Limb (tissue), 2 donors: ENCODE data around the gene CYP26C1.

ENCODE experiments used
- DNase-seq, 2 donors: peaks; one replicate each; pipeline ENCODE4 v3.0.0-alpha.2; 2016; ENCODE audit errors: extremely low spot score in 2 of 2

Gene CYP26C1

GRCh38 chr10:93059975-93060886 is at the start of gene CYP26C1:
Gene CYP26C1, plus strand, starts transcription at chr10:93060798. Its CDS starts 466 bp downstream, at chr10:93061264.
- no peak for DNase-seq

DNA sequence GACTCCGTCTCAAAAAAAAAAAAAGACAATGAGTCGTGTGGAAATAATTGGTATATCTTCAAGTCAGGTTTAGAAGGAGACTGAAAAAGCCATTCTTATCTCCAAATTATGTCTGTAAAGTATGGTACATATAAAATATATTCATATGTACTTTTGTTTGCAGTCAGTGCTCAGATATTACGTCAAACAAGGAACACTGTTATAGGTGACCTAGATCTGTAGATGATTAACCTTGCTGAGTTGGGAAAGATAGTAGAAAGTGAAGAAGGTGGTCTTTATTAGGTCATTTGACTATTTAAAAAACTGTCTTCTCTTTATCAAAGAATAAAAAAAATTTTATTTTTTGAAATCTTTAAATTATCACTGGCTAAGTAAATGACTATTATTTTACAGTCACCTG is 44.9 kb upstream of the CYP26C1 start:
- no peak for DNase-seq

GRCh38 chr10:93023013-93023650 is 37.5 kb upstream of the CYP26C1 start:
- no peak for DNase-seq

DNA sequence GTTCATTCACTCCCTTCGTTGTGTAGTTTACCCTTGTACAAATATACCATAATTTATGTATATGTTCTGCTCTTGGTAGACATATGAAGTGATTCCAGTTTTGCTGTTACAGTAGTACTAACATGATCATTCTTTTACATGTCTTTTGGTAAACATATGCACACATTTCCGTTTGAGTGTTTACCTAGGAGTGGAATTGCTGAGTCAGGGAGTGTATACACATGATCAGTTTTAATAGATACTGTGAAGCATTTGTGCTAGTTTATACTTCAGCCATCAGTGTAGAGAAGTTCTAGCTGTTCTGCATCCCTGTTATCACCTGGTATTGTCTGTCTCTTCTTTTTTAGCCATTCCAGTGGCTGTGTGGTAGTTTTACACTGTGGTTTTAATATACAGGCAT is 34.5 kb upstream of the CYP26C1 start:
- DNase-seq, result no peak

DNA sequence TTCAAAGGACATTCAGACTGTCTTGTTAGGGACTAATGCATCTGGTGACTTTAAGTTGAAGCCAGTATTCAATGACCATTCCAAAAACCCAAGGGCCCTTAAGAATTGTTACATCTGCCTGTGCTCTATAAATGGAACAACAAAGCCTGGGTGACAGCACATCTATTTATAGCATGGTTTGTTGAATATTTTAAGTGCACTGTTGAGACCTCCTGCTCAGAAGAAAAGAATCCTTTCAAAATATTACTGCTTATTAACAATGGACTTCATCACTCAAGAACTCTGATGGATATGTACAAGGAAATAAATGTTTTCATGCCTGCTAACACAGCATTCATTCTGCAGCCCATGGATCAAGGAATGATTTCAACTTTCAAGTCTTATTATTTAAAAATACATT is 33.1 kb upstream of the CYP26C1 start:
- DNase-seq, result no peak

GRCh38 chr10:93028883-93029282 is 31.7 kb upstream of the CYP26C1 start:
- DNase-seq, result no peak

DNA sequence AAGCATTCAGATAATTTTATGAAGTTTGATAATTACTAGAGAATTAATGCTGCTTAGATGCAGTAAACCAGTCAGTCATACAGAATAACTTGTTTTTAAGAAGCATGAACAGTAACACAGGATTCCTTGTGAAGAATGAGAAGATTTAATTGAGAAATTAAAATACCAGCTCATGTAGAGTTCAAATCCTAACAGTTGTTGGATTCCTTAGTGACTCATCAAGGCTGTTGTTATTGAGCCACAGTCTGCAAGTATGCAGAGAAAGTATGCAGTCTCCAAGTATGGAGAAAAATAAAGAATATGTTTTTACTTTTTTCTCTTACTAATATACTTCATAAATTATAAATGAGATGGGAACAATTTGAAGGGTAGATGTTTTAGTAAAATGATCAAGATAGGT is 30.2 kb upstream of the CYP26C1 start:
- no peak for DNase-seq

DNA sequence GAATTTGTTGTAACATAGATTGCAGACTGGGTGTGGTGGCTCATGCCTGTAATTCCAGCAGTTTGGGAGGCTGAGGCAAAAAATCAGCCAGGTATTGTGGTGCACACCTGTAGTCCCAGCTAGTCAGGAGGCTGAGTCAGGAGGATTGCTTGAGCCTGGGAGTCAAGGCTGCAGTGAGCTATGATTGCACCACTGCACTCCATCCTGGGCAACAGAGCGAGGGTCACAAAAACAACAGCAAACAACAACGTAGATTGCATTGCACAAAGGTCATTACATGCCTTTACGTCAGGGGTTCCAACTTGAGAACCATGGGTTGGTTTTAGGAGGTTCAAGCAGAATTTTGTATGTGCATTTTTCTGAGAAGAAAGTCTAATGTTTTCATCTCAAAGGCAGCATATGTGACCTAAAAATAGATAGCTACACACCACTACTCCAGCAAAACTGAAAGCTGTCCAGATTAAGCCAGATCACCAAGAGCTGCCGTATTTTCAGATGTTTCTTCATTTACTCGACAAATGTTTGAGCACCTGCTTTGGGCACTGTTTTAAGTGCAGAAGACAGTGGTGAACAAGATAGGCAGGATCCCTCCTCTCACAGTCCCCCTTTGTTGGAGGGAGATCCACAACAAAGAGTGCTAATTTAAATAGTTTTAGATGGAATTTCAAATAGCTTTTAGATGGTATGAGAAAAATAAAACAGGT is 28.3 kb upstream of the CYP26C1 start:
- no peak for DNase-seq

- no peak for DNase-seq
These were observed 27.8 kb upstream of the CYP26C1 start for GRCh38 chr10:93032809-93033137.

DNA sequence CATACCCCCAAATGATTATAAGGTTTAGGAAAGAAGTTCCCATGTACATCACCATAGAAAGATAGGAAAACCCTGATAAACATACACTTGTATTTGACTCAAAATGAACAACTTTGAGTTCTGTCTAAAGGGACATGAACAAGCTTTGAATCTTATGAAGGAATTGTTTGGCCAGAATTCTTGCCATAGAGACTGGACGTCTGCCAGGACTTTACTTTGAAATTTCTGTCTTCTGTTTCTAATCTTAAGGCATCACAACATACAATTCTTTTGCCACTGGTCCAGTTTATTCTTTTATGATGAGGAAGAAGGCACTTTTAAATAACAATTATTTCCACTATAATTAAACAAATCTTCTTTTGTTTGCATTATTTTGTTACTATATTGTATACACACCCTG is 26.2 kb upstream of the CYP26C1 start:
- no peak for DNase-seq

DNA sequence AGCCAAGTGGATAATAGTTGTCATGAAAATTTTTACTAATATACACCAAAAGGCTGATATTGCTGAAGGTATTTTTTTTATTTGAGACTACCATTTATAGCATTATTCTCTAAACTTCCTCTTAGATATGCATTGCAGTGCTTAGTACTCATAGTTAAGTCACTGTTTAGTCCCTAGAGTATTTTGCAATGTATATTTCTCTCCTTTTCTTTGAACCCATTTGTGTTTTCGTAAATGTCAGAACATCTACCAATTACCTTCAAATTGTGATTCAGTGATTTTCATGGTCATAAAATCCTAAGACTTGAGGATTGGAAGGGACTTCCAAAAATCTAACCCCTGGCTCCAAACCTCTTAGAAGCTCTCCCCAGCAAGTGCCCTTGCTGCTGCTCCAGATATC is 21.5 kb upstream of the CYP26C1 start:
- DNase-seq, result no peak

DNA sequence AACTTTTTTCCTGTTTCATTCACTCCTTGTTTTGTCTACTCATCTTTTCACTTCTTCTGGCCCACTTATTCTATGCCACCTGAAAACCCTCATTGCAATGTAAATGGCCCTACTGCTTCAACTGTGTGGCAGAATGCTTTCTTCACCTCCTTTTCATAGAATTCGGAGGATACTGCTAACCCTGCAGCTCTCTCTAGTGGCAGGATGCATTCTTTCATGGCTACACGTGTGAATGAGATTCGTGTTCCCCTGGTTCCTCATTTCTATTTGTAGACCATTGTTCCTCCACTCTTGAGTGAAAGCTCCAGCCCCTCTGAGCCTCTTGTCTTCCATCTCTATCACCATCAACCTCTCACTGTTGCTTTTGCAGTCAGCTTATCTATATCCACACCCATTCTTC is 20.9 kb upstream of the CYP26C1 start:
- DNase-seq, result no peak

GRCh38 chr10:93054486-93054885 is 6.1 kb upstream of the CYP26C1 start:
- DNase-seq, result no peak

GRCh38 chr10:93058139-93058538 is 2.5 kb upstream of the CYP26C1 start:
- DNase-seq, result no peak

DNA sequence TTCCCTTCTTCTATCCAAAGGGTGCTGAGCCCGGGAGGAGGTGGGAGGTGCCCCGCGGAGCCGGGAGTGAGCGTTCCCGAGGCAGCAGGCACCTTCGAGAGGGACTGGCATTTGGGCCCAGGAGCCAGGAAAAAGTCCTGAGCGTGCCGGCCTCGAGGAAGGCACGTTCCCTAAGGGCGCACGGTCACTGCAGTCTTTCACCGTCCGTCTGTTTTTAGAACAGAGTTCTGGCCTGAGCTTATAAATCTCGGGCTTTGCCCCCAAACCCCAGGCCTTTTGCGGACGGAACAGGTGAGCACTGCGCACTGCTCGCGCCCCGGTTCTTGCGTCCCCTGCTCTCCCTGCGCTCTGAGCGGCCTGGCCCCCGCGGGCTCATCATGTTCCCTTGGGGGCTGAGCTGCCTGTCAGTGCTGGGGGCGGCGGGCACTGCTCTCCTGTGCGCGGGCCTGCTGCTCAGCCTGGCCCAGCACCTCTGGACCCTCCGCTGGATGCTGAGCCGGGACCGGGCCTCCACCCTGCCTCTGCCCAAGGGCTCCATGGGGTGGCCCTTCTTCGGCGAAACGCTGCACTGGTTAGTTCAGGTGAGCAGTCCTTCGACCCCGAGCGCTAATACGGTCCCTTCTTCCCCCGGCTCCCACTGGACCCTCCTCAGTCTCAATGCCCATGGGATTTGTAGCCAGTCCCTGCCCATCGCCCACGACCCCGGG is 442 bp downstream of the CYP26C1 start:
- DNase-seq, result no peak

DNA sequence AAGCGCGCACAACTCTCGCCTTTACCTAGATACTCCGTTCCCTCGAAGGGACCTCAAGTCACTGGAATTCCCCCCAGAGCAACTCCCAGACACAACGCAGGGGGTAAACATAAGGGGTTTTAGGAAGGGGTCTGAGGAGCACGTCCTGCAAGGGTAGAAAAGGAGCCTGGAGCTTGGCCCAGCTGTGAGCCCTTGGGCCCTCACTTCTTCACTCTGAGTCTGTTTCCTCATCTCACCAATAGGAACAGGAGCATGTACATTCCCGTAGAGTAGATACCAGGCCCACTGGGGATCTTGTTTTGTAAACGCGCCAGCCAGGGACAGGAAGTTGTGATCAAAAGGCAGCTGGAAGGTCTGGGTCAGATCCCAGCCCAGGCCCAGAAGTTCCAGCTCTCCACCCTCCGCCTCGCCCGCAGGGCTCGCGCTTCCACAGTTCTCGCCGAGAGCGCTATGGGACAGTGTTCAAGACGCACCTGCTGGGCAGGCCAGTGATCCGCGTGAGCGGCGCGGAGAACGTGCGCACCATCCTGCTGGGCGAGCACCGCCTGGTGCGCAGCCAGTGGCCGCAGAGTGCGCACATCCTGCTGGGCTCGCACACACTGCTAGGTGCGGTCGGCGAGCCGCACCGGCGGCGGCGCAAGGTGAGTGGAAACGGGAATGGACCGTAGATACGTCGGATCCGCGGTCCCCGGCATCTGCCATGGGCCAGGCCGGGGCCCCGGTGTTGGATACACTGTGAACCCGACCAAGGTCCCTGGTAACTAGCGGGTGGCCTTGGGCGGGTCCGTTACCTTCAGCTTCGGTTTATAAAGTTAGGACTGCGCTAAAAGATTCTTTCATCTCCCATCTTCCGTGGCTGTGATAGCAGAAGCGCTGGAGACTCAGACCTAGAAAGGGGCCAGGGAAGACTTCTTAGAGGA is 1.3 kb downstream of the CYP26C1 start:
- no peak for DNase-seq

GRCh38 chr10:93062514-93063143 is 2.0 kb downstream of the CYP26C1 start:
- DNase-seq, result no peak

- no peak for DNase-seq
These were observed 2.8 kb downstream of the CYP26C1 start for GRCh38 chr10:93063144-93063976.

- no peak for DNase-seq
These were observed 3.5 kb downstream of the CYP26C1 start for GRCh38 chr10:93063977-93064660.
